ENCODE measurements around the gene CACNA1E.

DNA sequence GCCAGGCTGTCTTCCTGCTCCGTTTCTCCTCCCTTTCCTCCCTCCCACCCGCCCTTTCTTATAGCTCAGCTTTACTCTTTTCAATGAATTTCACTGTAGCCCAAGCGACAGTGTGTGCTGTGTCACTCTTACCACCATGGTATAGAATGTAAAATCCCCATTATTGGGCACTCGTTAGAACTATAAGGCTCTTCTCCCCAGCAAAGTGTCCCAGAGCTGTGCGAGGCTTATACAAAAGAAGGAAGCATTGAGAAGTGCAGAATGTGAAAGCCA, 192.5 kb downstream of the CACNA1E start:
- TF ChIP-seq EZH2phosphoT487 (IDR thresholded peaks at IDR 0.05; ENCODE audit: borderline replicate concordance), result no peak
- no peak for TF ChIP-seq CTCF (conservative IDR thresholded peaks at IDR 0.05; ENCODE audit: low read length)

Data from Loucy (cell line).